SW480 (cell line): ENCODE data around the gene PRAMEF18.
A peak's percentile ranks its signal among the peaks of the same experiment; 100 is the strongest.
"Not testable (repeated sequence)": the region's sequence is repeated elsewhere in the genome, so short reads cannot be mapped to it uniquely, and the experiment has no call there.

ENCODE experiments used
- DNase-seq: peaks from one replicate; pipeline ENCODE4 v3.0.0-alpha.2; 2016; ENCODE audit warnings: low spot score

The PRAMEF18 gene

GRCh38 chr1:13225675-13226204, at the start of gene PRAMEF18:
PRAMEF18 (minus strand) TSS chr1:13226154; CDS start chr1:13226106, 48 bp downstream.
- not testable (repeated sequence) for DNase-seq

- not testable (repeated sequence) for DNase-seq
These were observed 39.2 kb upstream of the PRAMEF18 start for GRCh38 chr1:13265124-13265523.

- DNase-seq: not testable (repeated sequence)
These were observed 27.9 kb upstream of the PRAMEF18 start, which contains the start of gene PRAMEF5 for GRCh38 chr1:13253898-13254297. PRAMEF5 (plus strand) TSS chr1:13254198; CDS start chr1:13259269, 5,071 bp downstream.

- not testable (repeated sequence) for DNase-seq
These were observed 21.2 kb upstream of the PRAMEF18 start for GRCh38 chr1:13247122-13247521.

- not testable (repeated sequence) for DNase-seq
These were observed 20.6 kb upstream of the PRAMEF18 start for GRCh38 chr1:13246554-13246871.

- not testable (repeated sequence) for DNase-seq
These were observed 20.0 kb upstream of the PRAMEF18 start for GRCh38 chr1:13245841-13246553.

GRCh38 chr1:13243536-13244263, 17.7 kb upstream of the PRAMEF18 start:
- not testable (repeated sequence) for DNase-seq

- DNase-seq: not testable (repeated sequence)
These were observed 13.7 kb upstream of the PRAMEF18 start for GRCh38 chr1:13239633-13240032.

GRCh38 chr1:13237572-13237971, 11.6 kb upstream of the PRAMEF18 start:
- DNase-seq: not testable (repeated sequence)

GRCh38 chr1:13234057-13234456, 8.1 kb upstream of the PRAMEF18 start:
- DNase-seq: not testable (repeated sequence)

- DNase-seq: not testable (repeated sequence)
These were observed 6.1 kb upstream of the PRAMEF18 start for GRCh38 chr1:13232056-13232455.

GRCh38 chr1:13231061-13231750, 5.3 kb upstream of the PRAMEF18 start:
- DNase-seq: not testable (repeated sequence)

GRCh38 chr1:13230601-13231000, 4.6 kb upstream of the PRAMEF18 start:
- not testable (repeated sequence) for DNase-seq

GRCh38 chr1:13230096-13230495, 4.1 kb upstream of the PRAMEF18 start:
- not testable (repeated sequence) for DNase-seq

GRCh38 chr1:13228343-13228781, 2.4 kb upstream of the PRAMEF18 start:
- DNase-seq: peak; percentile 24

GRCh38 chr1:13227271-13228055, 1.5 kb upstream of the PRAMEF18 start:
- DNase-seq: not testable (repeated sequence)

GRCh38 chr1:13224480-13225060, 1.4 kb downstream of the PRAMEF18 start:
- DNase-seq: no peak

- DNase-seq: not testable (repeated sequence)
These were observed 3.2 kb downstream of the PRAMEF18 start for GRCh38 chr1:13222788-13223187.

GRCh38 chr1:13219203-13219602, 6.8 kb downstream of the PRAMEF18 start:
- DNase-seq: not testable (repeated sequence)

GRCh38 chr1:13216619-13217018, 9.3 kb downstream of the PRAMEF18 start:
- not testable (repeated sequence) for DNase-seq

- not testable (repeated sequence) for DNase-seq
These were observed 17.2 kb downstream of the PRAMEF18 start for GRCh38 chr1:13208712-13209111.
